Measurements from ENCODE around the gene MEP1A.

DNA sequence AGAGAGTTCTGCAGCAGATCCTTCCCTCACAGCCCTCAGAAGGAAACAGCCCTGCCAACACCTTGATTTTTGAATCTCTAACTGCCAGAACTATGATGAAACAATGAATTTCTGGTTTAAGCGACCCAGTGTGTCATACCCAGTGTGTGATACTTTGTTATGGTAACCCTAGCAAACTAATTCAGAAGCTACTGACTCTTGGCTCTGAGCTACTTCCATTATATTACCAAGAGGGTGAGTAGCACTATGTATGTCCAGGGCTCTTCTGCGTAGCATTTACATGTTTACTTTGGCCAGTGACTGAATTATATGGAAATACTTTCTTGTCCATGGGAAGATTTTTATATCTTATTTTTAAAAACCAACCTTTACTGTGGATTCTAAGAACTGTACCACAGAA is 29.7 kb upstream of the MEP1A start:
- TF ChIP-seq, protein P1, sequence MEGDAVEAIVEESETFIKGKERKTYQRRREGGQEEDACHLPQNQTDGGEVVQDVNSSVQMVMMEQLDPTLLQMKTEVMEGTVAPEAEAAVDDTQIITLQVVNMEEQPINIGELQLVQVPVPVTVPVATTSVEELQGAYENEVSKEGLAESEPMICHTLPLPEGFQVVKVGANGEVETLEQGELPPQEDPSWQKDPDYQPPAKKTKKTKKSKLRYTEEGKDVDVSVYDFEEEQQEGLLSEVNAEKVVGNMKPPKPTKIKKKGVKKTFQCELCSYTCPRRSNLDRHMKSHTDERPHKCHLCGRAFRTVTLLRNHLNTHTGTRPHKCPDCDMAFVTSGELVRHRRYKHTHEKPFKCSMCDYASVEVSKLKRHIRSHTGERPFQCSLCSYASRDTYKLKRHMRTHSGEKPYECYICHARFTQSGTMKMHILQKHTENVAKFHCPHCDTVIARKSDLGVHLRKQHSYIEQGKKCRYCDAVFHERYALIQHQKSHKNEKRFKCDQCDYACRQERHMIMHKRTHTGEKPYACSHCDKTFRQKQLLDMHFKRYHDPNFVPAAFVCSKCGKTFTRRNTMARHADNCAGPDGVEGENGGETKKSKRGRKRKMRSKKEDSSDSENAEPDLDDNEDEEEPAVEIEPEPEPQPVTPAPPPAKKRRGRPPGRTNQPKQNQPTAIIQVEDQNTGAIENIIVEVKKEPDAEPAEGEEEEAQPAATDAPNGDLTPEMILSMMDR (conservative IDR thresholded peaks at IDR 0.05; ENCODE audit: low read depth, low read length) = no peak
- TF ChIP-seq CEBPB (IDR thresholded peaks at IDR 0.05; ENCODE audit: low read depth, low read length) (no peak), POLR2A (IDR thresholded peaks at IDR 0.05; ENCODE audit: low read depth, low read length) (no peak), SMC3 (IDR thresholded peaks at IDR 0.05; ENCODE audit: low read depth, low read length) (no peak), NFE2L2 (IDR thresholded peaks at IDR 0.05; ENCODE audit: low read depth, low read length) (no peak), RAD21 (IDR thresholded peaks at IDR 0.05; ENCODE audit: low read length) (no peak), RCOR1 (IDR thresholded peaks at IDR 0.05; ENCODE audit: insufficient replicate concordance, low read length) (no peak), BHLHE40 (IDR thresholded peaks at IDR 0.05; ENCODE audit: low read depth, low read length) (no peak)
- TF ChIP-seq, protein P2, sequence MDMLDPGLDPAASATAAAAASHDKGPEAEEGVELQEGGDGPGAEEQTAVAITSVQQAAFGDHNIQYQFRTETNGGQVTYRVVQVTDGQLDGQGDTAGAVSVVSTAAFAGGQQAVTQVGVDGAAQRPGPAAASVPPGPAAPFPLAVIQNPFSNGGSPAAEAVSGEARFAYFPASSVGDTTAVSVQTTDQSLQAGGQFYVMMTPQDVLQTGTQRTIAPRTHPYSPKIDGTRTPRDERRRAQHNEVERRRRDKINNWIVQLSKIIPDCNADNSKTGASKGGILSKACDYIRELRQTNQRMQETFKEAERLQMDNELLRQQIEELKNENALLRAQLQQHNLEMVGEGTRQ (IDR thresholded peaks at IDR 0.05; ENCODE audit: low read depth, low read length) = no peak
- TF ChIP-seq, protein P3, sequence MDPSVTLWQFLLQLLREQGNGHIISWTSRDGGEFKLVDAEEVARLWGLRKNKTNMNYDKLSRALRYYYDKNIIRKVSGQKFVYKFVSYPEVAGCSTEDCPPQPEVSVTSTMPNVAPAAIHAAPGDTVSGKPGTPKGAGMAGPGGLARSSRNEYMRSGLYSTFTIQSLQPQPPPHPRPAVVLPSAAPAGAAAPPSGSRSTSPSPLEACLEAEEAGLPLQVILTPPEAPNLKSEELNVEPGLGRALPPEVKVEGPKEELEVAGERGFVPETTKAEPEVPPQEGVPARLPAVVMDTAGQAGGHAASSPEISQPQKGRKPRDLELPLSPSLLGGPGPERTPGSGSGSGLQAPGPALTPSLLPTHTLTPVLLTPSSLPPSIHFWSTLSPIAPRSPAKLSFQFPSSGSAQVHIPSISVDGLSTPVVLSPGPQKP (IDR thresholded peaks at IDR 0.05; ENCODE audit: borderline replicate concordance, low read depth, low read length) = no peak

Data from IMR-90 (cell line).